Osteoblast (primary cell): Measurements from ENCODE around the gene SLC25A43. TPM values are rescaled to one million over a fixed set of nuclear protein-coding genes. Genes with fewer than 3 reads are reported as not detected.
A peak's percentile ranks its signal among the peaks of the same experiment; 100 is the strongest.

Source experiments
- DNase-seq: peaks from one replicate; pipeline ENCODE4 v3.0.0; 2011; ENCODE audit warnings: low spot score, mixed read lengths; ENCODE audit not compliant: insufficient read length; ENCODE audit errors: missing footprints
- H2AFZ ChIP-seq: 2 replicates; pipeline ENCODE4 v1.6.0; 2011; ENCODE audit warnings: mild to moderate bottlenecking, low read length
- H3K27ac ChIP-seq: 2 replicates; pipeline ENCODE4 v1.5.1; 2011; ENCODE audit warnings: mild to moderate bottlenecking, low read depth, low read length, moderate library complexity
- H3K27me3 ChIP-seq: 2 replicates; pipeline ENCODE4 v1.6.0; 2012; ENCODE audit warnings: mild to moderate bottlenecking, control low read depth, inconsistent platforms, low read length, moderate library complexity; ENCODE audit not compliant: insufficient read depth
- H3K36me3 ChIP-seq: 2 replicates; pipeline ENCODE4 v1.5.1; 2011; ENCODE audit warnings: mild to moderate bottlenecking, low read length, control low read depth, moderate library complexity; ENCODE audit not compliant: insufficient read depth
- H3K4me1 ChIP-seq: 2 replicates; pipeline ENCODE4 v1.5.1; 2011; ENCODE audit warnings: mild to moderate bottlenecking, low read length, control low read depth, moderate library complexity; ENCODE audit not compliant: insufficient read depth
- H3K4me2 ChIP-seq: 2 replicates; pipeline ENCODE4 v1.6.0; 2011; ENCODE audit warnings: mild to moderate bottlenecking, low read length; ENCODE audit not compliant: insufficient read depth
- H3K4me3 ChIP-seq: fragments of 200-600 bp; sonication (generic); 3 replicates; pipeline ENCODE4 v1.5.1; 2012; ENCODE audit warnings: mild to moderate bottlenecking, low read length, inconsistent platforms; ENCODE audit not compliant: insufficient read depth
- H3K79me2 ChIP-seq: 2 replicates; pipeline ENCODE4 v1.6.0; 2012; ENCODE audit warnings: mild to moderate bottlenecking, low read length, control low read depth, inconsistent platforms; ENCODE audit not compliant: insufficient read depth
- H3K9me3 ChIP-seq: 2 replicates; pipeline ENCODE4 v1.5.1; 2011; ENCODE audit warnings: low read depth, low read length, control low read depth
- H4K20me1 ChIP-seq: 2 replicates; pipeline ENCODE4 v1.6.0; 2012; ENCODE audit warnings: mild to moderate bottlenecking, low read length, control low read depth; ENCODE audit not compliant: insufficient read depth
- total RNA-seq: library from RNA; depleted of rRNA; stranded (reverse); fragments of >200 nt; gene quantifications from 2 replicates; pipeline ENCODE4 v1.2.3, GENCODE V29; 2012
- TF ChIP-seq, protein P1 (sequence below): IDR thresholded peaks from 2 replicates; pipeline ENCODE4 v1.5.1; 2011; ENCODE audit warnings: mild to moderate bottlenecking, low read depth, low read length, moderate library complexity; ENCODE audit errors: extremely low read depth

SLC25A43 gene
- total RNA-seq, 1 donor = 23.5 TPM

DNA sequence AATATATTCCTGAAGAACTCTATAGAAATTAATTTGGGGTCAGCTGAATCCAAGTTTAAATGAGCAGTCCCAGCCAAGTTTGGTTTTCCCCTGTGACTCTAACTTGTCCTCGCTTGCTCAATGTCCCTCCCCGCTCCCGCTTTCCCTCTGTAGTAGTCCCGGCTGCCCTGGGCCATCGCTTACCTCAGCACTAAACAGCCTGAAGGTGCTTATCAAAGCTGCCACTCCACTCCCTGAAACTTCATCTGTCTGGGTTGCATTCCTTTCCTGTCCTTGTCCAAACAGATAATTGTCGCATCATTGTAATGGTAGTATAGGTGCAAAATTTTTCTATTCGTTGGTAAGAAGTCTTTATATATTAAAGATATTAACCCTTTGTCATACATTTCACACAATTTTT is 12.8 kb downstream of the SLC25A43 start:
- no peak overlapping the region for H3K4me2 ChIP-seq
- H3K36me3 ChIP-seq = no peaks in the 10 kb centered on the region
- H3K79me2 ChIP-seq = peaks cover 7% of the 10 kb centered on the region

DNA sequence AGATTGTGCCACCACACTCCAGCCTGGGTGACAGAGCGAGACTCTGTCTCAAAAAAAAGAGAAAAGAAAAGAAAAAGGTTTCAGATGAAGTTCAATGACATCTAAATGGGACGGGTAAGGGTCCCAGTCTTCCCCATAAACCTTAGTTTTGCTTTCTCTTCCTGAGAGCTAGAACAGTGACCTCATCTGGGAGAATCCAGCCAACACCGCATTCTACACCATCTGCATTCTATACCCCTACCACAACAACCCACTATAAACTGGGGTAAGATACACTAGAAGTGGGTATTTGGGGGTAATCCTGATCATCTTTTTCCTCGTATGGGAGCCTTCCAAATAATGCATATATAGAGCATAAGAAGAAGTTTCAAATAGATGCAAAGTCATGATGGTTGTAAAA is 18.2 kb downstream of the SLC25A43 start:
- Histone ChIP-seq H3K9me3 (no peaks in the 10 kb centered on the region), H3K4me2 (no peak overlapping the region), H3K79me2 (no peaks in the 10 kb centered on the region), H3K4me1 (no peaks in the 10 kb centered on the region), H3K4me3 (no peak overlapping the region), H3K27ac (no peak overlapping the region), H2AFZ (no peak overlapping the region), H3K36me3 (peaks cover 5% of the 10 kb centered on the region), H3K27me3 (no peaks in the 10 kb centered on the region), H4K20me1 (no peaks in the 10 kb centered on the region)
- DNase-seq = no peak
- TF ChIP-seq, protein P1, sequence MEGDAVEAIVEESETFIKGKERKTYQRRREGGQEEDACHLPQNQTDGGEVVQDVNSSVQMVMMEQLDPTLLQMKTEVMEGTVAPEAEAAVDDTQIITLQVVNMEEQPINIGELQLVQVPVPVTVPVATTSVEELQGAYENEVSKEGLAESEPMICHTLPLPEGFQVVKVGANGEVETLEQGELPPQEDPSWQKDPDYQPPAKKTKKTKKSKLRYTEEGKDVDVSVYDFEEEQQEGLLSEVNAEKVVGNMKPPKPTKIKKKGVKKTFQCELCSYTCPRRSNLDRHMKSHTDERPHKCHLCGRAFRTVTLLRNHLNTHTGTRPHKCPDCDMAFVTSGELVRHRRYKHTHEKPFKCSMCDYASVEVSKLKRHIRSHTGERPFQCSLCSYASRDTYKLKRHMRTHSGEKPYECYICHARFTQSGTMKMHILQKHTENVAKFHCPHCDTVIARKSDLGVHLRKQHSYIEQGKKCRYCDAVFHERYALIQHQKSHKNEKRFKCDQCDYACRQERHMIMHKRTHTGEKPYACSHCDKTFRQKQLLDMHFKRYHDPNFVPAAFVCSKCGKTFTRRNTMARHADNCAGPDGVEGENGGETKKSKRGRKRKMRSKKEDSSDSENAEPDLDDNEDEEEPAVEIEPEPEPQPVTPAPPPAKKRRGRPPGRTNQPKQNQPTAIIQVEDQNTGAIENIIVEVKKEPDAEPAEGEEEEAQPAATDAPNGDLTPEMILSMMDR = no peak

More for the DNA sequence above, 12.8 kb downstream of the SLC25A43 start:
- Histone ChIP-seq H3K4me1 (peaks cover 16% of the 10 kb centered on the region), H3K27me3 (no peaks in the 10 kb centered on the region), H2AFZ (no peak overlapping the region), H3K9me3 (no peaks in the 10 kb centered on the region), H4K20me1 (no peaks in the 10 kb centered on the region), H3K4me3 (no peak overlapping the region), H3K27ac (no peak overlapping the region)
- TF ChIP-seq, protein P1 = no peak
- DNase-seq = no peak

DNA sequence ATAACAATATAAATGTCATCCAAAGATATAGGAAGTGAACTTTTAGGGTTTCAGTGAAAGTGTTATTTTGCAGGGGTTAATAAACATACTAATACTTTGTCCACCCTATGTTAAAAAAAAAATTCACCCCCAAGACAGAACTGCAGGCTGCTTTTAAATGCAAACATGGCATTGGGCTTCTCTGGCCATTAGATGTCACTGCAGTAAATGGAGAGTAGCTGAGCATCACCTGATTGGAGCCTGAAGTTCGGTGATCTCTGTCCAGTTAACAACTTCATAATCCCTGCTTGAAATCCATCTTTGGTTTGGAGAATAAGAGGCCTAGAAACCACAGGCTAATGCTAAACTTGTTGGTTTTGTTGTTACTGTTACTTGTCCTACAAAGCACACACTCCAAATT is 18.7 kb downstream of the SLC25A43 start:
- TF ChIP-seq, protein P1 = peak; percentile 40
- Histone ChIP-seq H3K27ac (no peak overlapping the region), H3K4me2 (no peak overlapping the region), H3K79me2 (no peaks in the 10 kb centered on the region), H4K20me1 (no peaks in the 10 kb centered on the region), H3K4me1 (no peaks in the 10 kb centered on the region), H3K9me3 (no peaks in the 10 kb centered on the region), H2AFZ (no peak overlapping the region), H3K36me3 (peaks cover 5% of the 10 kb centered on the region), H3K27me3 (no peaks in the 10 kb centered on the region), H3K4me3 (no peak overlapping the region)
- DNase-seq = no peak

DNA sequence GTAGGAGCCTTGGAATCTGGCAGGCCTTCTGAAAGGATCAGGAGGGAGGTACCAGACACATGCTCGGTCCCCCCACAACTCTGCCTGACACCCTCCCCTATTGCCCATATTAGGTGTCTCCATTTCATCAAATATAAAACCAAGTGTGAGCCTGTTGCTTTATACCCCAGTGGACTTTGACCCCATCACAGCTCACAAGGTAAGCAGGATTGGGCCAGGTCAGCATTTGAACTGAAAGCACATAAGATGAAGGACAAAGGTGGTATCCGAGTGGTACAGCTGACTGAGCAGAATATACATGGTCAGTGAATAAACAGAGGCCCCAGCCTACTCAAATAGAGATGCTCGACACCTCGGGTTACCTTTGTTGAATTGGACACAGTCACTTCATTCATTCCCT is 20.0 kb downstream of the SLC25A43 start:
- no peak overlapping the region for H3K4me3 ChIP-seq
- no peak overlapping the region for H3K27ac ChIP-seq
- no peaks in the 10 kb centered on the region for H3K27me3 ChIP-seq
- TF ChIP-seq, protein P1 = no peak
- H3K9me3 ChIP-seq = no peaks in the 10 kb centered on the region
- H3K4me1 ChIP-seq = no peaks in the 10 kb centered on the region
- no peak for DNase-seq
- H4K20me1 ChIP-seq = no peaks in the 10 kb centered on the region
- H2AFZ ChIP-seq = no peak overlapping the region
- H3K36me3 ChIP-seq = peaks cover 5% of the 10 kb centered on the region
- H3K79me2 ChIP-seq = no peaks in the 10 kb centered on the region
- no peak overlapping the region for H3K4me2 ChIP-seq
